ENCODE measurements around the gene TAF7.
"Not testable (repeated sequence)": the region's sequence is repeated elsewhere in the genome, so short reads cannot be mapped to it uniquely, and the experiment has no call there.

TAF7 gene

GRCh38 chr5:141345327-141345726 lies 24.7 kb upstream of the TAF7 start:
- TF ChIP-seq, protein P1, sequence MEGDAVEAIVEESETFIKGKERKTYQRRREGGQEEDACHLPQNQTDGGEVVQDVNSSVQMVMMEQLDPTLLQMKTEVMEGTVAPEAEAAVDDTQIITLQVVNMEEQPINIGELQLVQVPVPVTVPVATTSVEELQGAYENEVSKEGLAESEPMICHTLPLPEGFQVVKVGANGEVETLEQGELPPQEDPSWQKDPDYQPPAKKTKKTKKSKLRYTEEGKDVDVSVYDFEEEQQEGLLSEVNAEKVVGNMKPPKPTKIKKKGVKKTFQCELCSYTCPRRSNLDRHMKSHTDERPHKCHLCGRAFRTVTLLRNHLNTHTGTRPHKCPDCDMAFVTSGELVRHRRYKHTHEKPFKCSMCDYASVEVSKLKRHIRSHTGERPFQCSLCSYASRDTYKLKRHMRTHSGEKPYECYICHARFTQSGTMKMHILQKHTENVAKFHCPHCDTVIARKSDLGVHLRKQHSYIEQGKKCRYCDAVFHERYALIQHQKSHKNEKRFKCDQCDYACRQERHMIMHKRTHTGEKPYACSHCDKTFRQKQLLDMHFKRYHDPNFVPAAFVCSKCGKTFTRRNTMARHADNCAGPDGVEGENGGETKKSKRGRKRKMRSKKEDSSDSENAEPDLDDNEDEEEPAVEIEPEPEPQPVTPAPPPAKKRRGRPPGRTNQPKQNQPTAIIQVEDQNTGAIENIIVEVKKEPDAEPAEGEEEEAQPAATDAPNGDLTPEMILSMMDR (conservative IDR thresholded peaks at IDR 0.05; ENCODE audit: low read depth, low read length), result no peak
- DNase-seq (ENCODE audit: low read depth), result no peak
- H3K4me3 ChIP-seq (ENCODE audit: low read depth, low read length), result no peak overlapping the region

- TF ChIP-seq, protein P1 (conservative IDR thresholded peaks at IDR 0.05; ENCODE audit: low read depth, low read length), result no peak
- no peak for DNase-seq (ENCODE audit: low read depth)
- H3K4me3 ChIP-seq (ENCODE audit: low read depth, low read length), result peak overlapping the region; percentile 45
Observed at GRCh38 chr5:141343953-141344463, 23.4 kb upstream of the TAF7 start.

DNA sequence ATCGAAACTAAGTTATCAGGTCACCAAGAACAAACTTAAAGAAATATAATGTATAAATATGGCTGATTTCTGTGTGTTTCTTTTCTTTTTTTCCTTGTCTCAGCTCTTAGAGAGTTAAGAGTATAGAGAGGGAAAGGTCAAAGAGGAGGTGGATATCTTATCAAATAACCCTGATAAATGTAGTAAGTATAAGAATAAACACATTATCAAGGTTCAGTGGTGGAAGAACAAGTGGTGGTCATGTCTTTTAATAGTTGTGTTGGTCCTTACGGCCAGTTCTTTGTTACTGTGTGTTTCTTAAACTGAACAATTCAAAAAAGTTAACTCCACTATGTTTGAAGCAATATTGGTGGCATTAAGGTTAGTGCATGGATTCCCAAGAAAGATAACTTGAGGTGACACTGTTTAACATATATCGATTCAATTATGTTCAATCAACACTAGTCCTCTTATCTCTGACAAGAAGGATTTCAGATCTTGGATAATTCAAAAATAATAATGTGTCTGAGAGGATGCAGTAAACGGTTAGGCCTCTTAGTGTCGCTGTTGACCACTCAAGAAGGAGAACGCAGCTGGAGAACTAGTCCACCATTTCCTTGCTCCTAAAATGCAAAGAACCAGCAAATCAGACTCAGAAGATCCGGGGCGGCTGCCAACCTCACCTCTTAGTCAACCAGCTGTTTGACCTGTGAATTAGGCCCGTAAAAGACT lies 22.8 kb upstream of the TAF7 start, which contains the start of gene PCDHGA3:
PCDHGA3 (plus strand) TSS at position 588 of the 711 bp plus-strand sequence. CDS start 205 bp downstream, outside the sequence.
- peak within 1 kb of the TSS; percentile 45 for H3K4me3 ChIP-seq (ENCODE audit: low read depth, low read length)
- TF ChIP-seq, protein P1 (conservative IDR thresholded peaks at IDR 0.05; ENCODE audit: low read depth, low read length), result peak; percentile 55
- peak; percentile 61 for DNase-seq (ENCODE audit: low read depth)

GRCh38 chr5:141342773-141343172 lies 22.2 kb upstream of the TAF7 start:
- DNase-seq (ENCODE audit: low read depth), result no peak
- TF ChIP-seq, protein P1 (conservative IDR thresholded peaks at IDR 0.05; ENCODE audit: low read depth, low read length), result no peak
- H3K4me3 ChIP-seq (ENCODE audit: low read depth, low read length), result no peak overlapping the region

DNA sequence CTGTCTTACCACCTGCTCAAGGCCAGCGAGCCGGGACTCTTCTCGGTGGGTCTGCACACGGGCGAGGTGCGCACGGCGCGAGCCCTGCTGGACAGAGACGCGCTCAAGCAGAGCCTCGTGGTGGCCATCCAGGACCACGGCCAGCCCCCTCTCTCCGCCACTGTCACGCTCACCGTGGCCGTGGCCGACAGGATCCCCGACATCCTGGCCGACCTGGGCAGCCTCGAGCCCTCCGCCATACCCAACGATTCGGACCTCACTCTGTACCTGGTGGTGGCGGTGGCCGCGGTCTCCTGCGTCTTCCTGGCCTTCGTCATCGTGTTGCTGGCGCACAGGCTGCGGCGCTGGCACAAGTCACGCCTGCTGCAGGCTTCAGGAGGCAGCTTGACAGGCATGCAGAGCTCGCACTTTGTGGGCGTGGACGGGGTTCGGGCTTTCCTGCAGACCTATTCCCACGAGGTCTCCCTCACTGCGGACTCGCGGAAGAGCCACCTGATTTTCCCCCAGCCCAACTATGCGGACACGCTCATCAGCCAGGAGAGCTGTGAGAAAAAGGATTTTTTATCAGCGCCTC lies 20.3 kb upstream of the TAF7 start:
- DNase-seq (ENCODE audit: low read depth), result not testable (repeated sequence)

GRCh38 chr5:141338538-141339306 lies 18.1 kb upstream of the TAF7 start, which contains the start of gene PCDHGA2:
PCDHGA2 (plus strand) TSS chr5:141338760.
- TF ChIP-seq, protein P1 (conservative IDR thresholded peaks at IDR 0.05; ENCODE audit: low read depth, low read length), result peak; percentile 63
- H3K4me3 ChIP-seq (ENCODE audit: low read depth, low read length), result peak within 1 kb of the TSS; percentile 46
- peak; percentile 59 for DNase-seq (ENCODE audit: low read depth)

More for the DNA sequence above, 20.3 kb upstream of the TAF7 start:
- not testable (repeated sequence) for H3K4me3 ChIP-seq (ENCODE audit: low read depth, low read length)

DNA sequence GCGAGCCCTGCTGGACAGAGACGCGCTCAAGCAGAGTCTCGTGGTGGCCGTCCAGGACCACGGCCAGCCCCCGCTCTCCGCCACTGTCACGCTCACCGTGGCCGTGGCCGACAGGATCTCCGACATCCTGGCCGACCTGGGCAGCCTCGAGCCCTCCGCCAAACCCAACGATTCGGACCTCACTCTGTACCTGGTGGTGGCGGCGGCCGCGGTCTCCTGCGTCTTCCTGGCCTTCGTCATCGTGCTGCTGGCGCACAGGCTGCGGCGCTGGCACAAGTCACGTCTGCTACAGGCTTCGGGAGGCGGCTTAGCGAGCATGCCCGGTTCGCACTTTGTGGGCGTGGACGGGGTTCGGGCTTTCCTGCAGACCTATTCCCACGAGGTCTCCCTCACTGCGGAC lies 12.0 kb upstream of the TAF7 start:
- H3K4me3 ChIP-seq (ENCODE audit: low read depth, low read length); DNase-seq (ENCODE audit: low read depth): not testable (repeated sequence)

Measured in choroid plexus epithelial cell (primary cell).